ENCODE measurements around the gene RAB17.

Gene RAB17

GRCh38 chr2:237557633-237558015 lies 32.9 kb downstream of the RAB17 start:
- FAIRE-seq, result no peak

DNA sequence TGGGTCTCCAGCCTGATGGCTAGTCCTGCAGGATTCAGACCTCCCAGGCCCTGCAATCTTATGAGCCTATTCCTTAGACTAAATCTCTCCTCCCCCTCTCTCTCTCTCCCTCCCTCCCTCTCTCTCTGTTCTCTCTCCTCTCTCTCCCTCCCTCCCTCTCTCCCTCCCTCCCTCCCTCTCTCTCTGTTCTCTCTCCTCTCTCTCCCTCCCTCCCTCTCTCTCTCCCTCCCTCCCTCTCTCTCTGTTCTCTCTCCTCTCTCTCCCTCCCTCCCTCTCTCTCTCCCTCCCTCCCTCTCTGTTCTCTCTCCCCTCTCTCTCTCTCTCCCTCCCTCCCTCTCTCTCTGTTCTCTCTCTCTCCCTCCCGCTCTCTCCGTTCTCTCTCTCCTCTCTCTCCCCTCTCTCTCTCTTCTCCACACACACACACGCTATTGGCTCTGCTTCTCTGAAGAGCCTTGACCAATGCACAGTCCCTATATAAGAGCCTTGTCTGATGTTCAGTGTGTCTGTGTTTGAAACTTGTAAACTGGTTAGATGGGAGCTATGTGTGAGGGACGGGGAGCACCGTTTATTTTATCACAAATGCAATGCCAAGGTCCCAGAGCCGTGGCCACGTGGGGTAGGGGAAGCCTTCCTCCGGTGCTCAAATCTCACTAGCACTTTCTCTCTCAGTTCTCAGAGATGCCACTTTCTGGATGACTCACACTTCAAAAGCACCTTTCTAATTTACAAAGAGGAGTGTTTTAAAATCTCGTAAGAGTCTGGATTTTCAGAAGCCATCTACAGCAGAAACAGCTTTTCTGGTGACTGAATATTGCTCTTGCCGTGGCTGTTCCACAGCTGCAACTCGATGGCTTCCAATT lies 33.5 kb downstream of the RAB17 start:
- no peak for FAIRE-seq

- FAIRE-seq, result no peak
Observed at GRCh38 chr2:237555560-237555959, 35.0 kb downstream of the RAB17 start.

- no peak for FAIRE-seq
Observed at GRCh38 chr2:237553948-237554347, 36.6 kb downstream of the RAB17 start.

GRCh38 chr2:237552908-237553307 lies 37.6 kb downstream of the RAB17 start:
- no peak for FAIRE-seq

GRCh38 chr2:237551071-237551574 lies 39.4 kb downstream of the RAB17 start:
- FAIRE-seq, result no peak

GRCh38 chr2:237549643-237550415 lies 40.7 kb downstream of the RAB17 start:
- no peak for FAIRE-seq

DNA sequence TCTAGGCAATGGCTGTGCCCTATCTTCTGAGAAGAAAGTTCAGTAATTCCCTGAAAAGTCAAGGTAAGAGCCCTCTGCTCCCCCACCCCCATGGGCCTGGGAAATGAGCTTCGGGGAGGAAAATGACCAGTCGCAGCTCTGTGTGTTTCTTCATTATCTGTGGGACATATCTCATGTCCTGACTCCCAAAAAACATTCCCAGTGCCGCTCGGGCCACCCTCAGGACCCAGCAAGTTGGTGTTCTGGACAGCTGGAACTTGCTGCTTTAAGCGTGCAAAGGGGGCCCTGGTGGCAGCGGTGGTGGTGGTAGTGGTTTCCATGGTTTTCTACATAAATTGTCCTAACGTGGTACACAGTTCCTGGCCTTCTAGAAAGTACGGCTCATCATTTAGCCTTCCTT lies 41.3 kb downstream of the RAB17 start:
- FAIRE-seq, result no peak

- FAIRE-seq, result no peak
Observed at GRCh38 chr2:237547841-237548416, 42.6 kb downstream of the RAB17 start.

GRCh38 chr2:237546876-237547395 lies 43.6 kb downstream of the RAB17 start:
- no peak for FAIRE-seq

DNA sequence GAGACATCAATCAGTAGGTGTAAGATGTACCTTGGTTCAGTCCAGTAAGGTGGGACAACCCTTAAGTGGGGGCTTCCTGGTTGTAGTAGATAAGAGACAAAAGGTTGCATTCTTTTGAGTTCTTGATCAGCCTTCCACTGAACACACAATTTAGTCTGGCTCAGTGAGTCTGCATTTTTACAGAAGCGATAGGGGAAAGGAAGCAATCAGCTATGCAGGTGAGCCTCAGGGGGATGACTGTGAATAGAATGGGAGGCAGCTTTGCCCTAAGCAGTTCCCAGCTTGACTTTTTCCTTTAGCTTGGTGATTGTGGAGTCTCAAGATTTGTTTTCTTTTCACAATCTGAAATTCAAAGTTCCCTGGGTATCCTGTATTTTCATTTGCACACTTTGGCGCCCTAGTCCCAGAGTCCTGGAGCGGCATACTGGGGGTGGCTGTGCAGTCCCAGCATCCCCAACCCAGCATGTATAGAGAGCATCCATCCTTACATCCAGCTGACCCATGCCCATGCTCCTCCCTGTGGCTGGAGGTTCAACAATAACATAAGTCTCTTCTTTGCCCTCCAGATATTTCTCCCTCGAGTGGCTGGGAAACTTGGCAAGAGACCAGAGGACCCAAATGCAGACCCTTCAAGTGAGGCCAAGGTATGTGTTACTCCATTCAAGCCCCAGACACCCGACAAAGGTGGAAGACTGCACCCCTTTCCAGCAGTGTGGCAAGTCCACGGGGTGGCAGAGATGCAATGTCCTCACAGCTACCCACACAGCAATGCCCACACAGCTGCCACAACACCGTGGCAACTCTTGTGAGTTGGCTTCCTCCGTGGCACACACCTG lies 44.3 kb downstream of the RAB17 start:
- FAIRE-seq, result no peak

DNA sequence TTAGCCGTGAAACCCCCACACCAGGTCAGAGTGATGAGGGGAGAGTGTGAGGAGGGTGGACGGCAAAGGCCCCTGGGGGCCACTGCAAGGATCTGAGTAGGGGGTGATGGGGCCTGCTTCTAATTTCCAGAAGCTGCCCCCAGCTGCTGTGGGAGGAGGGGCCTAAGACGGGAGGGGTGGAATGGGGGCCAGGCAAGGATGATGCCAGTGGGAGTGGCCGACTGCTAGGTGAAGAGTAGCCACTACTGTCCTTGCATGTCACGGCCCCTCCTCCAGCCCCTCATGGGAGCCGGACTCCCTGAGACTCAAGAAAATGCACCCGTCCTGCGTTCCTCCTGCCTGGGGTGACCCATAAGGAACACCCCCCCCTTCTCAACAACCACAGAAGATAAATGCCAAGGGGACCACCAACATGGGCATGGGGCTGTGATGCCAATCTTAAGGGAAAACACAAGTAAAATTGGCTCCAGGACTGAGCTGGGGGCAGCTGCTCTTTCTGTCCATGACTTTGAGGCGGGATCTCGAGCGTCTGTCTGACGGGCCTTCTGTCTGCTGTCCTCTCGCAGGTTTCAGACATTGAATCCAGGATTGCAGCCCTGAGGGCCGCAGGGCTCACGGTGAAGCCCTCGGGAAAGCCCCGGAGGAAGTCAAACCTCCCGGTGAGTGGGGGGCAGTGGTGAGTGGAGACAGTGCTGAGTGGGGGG lies 48.4 kb downstream of the RAB17 start:
- no peak for FAIRE-seq

DNA sequence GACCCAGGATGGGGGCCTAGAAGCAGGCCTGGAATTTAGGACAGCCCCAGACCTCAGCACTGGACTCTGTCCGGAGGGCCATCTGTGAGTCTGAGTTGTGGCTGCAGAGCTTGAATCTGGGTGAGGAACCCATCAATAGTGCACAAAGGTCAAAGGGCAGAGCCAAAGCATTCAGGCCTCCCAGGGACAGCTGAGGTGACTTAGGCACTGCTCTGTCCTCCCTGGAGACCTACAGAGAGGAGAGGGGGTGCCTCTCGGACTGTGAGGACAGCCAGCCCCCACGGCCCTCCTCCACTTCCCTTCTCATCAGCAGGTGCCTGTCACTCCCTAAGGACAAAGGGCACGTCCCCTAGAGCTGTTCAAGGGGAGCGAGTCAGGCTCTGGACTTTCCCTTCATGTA lies 49.3 kb downstream of the RAB17 start:
- FAIRE-seq, result no peak

DNA sequence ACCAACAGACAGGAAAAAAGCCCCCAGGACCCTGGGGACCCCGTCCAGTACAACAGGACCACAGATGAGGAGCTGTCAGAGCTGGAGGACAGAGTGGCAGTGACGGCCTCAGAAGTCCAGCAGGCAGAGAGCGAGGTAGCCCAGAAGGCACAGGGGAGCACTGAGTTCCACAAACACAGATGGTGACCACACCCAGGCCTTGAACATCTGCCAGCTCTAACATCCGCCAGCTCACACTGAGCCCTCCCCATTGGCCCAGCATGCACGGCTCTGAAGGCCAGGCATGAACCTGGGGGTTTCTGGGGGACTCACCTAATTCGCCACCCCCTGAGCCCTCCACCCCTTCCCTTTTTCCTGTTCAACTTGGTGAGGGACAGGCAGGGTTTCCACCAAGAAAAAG lies 49.7 kb downstream of the RAB17 start:
- FAIRE-seq, result no peak

DNA sequence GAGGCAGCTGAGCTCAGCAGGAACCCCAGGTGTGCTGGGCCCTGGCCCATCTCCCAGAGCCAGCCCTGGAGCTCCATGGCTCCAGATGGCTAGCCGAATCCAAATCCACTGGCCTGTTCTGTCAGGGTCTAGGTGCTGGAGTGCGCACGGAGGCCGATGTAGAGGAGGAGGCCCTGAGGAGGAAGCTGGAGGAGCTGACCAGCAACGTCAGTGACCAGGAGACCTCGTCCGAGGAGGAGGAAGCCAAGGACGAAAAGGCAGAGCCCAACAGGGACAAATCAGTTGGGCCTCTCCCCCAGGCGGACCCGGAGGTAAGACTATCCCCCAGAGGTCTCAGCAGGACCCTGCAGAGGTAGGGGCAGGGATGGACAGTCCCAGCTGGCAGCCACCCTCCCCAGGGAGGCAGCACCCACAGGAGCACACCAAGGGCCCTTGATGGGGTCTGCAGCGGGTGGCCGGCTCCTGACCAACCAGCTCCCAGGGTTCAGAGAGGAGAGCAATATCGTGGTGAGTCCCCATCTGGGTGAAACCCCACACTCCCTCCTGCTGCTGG lies 50.2 kb downstream of the RAB17 start:
- FAIRE-seq, result no peak

- no peak for FAIRE-seq
Observed at GRCh38 chr2:237539681-237540080, 50.9 kb downstream of the RAB17 start.

DNA sequence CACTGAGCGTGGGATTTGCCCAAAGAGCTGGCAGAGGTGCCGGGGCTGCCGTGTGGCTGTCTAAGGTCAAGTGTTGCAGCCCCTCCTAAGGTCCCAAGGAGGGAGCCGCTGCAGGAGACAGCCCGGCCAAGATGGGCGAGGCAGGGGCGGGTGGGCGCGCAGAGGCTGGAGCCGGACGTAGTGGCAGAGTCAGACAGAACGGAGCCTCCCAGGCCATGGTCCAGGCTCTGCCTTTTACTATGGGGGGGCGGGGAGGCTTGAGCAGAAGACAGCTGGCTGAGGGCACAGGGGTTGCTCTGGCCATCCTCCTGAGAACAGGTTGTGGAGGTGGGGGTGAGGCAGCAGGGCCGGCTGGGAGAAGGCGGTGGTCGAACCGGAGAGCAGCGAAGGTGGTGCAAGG lies 51.6 kb downstream of the RAB17 start:
- no peak for FAIRE-seq

DNA sequence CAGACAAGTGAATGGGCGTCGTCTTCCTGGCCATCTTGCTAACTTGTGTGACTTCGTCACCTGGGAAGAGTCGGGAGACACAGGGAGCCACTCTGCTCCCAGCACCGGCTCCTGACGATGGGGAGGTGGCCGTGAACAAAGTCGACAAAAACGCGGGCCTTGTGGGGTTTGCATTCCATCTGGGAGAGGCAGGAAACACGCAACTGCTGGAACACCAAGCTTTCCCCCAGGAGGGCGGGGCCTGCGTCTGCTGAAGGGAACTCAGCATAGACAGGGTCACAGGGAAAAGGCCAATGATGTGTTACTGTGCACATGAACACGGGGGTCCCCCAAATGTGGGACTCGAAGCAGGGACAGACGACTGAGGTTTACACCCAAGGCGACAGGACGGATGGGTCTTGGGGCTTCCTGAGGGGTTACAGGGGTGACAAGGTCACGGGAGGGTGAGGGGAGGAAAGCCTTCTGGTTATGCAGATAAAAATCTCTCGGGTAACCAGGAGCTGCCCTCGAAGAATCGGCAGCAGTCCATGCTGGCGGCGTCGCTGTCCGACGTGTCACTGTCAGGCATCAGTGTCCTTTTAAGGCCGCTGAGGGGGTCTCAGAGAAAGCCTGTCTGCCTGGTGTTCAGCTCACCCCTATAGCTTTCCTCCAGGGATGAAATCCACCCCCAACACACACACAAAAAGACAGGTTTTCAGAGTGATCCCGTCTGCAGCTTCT lies 52.4 kb downstream of the RAB17 start:
- FAIRE-seq, result no peak

- no peak for FAIRE-seq
Observed at GRCh38 chr2:237536617-237537016, 53.9 kb downstream of the RAB17 start.

GRCh38 chr2:237536083-237536415 lies 54.5 kb downstream of the RAB17 start:
- no peak for FAIRE-seq
